ENCODE measurements around the gene CDC27.

- TF ChIP-seq POLR2A (IDR thresholded peaks at IDR 0.05) (no peak), CTCF (IDR thresholded peaks at IDR 0.05) (no peak)
Measured at GRCh38 chr17:47170710-47171109, 18.4 kb downstream of the CDC27 start.

Data from right lobe of liver (tissue), 4 donors.